Stimulated activated CD4-positive, alpha-beta T cell treated with anti-CD3 and anti-CD28 coated beads, Interleukin-1b, Interleukin-23, amount 100 ng/mL, for 1 hour (primary cell): ENCODE measurements around the gene CLEC2B.

ENCODE experiments used
- DNase-seq, 2 donors: peaks; one replicate each; pipeline ENCODE4 v3.0.0-alpha.2; 2020; ENCODE audit warnings: low read depth in 2 of 2

The CLEC2B gene

DNA sequence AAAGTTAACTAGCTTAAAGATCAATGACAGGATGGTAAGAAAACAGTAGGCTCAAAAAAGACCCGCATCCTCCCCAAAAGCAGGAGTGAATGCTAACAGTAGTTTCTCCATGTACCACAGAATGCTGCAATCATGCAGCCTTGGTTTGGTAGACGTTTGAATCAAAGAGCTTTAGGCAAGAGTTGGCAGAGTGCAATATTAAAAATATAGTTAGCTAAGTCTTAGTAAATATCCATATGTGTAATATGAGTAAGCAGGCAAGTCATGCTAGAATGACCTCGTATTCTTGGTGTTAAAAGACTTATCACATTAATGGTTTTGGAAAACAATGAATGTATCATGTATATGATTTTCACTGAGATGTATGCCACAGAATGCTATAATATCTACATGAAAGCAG, 60.6 kb downstream of the CLEC2B start:
- DNase-seq, result no peak

DNA sequence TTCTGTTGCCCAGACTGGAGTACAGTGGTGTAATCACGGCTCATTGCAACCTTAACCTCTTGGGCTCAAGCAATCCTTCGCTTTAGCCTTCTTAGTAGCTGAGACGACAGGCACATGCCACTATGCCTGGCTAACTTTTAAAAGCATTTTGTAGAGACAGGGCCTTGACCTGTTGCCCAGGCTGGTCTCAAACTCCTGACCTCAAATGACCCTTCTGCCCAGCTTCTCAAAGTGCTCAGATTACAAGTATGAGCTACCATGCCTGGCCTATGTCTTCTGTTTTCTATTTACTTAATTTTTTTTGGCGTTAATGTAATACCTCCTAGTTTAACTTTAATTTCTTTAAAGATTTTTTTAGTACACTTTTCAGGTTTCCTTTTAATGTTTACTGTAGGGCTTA, 62.4 kb downstream of the CLEC2B start:
- DNase-seq, result no peak

DNA sequence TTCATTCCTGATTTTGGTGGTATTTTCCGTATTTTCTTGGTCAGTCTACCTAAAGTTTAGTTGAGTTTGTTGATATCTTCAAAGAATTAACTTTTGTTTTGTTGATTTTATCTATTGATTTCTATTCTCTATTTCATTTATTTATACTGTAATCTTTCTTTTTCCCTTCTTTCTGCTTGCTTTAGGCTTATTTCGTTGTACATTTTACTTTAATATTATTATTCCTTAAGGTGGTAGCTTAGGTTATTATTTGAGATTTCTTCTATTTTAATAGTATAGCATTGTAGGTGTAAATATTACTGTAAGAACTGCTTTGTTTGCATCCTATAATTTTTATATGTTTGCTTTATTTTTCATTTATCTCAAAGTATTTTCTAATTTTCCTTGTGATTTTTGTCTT, 63.3 kb downstream of the CLEC2B start:
- DNase-seq, result no peak
